CD4-positive, alpha-beta T cell treated with Interleukin-17A for 4 hours (primary cell): ENCODE data around the gene TSR1.

Source experiments
- DNase-seq: peaks from one replicate; pipeline ENCODE4 v3.0.0-alpha.2; 2020; ENCODE audit warnings: mixed read lengths

TSR1 gene

DNA sequence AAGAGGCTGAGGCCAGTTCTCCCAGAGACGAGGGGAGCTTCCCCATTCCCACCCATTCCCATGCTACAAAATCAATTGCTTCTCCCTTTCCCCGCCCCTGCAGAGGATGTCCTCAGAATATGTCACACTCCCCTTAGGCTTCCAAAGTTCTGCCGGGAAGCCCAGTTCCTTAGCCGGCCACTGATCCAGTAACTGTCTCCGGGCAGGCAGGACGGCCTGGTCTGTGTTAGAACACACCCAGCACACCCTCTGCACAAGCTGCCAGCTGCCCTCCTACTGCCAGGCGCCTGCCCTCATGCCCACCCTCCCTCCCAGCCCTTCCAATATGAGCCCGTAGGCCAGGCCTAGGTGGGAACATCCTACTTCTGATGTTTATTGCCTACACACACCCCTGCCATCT is 32.1 kb upstream of the TSR1 start:
- DNase-seq: no peak

- DNase-seq: no peak
Measured at GRCh38 chr17:2366747-2367494, 30.7 kb upstream of the TSR1 start.

DNA sequence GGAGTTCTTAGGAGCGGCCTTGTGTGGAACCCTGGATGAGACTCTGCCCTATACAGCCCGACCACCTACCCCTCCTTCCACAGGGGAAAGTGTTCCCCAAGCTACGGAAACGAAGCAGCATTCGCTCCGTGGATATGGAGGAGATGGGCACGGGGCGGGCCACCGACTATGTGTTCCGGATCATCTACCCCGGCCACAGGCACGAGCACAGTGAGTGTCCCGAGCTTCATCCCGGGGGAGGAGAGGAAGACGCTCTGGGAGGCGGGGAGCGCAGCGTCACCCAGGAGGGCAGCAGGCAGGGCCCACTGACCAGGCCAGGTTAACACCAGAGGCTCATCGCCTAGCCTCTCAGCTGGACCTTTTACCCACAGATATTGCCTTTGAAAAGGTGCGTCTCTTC is 28.9 kb upstream of the TSR1 start:
- DNase-seq: no peak

DNA sequence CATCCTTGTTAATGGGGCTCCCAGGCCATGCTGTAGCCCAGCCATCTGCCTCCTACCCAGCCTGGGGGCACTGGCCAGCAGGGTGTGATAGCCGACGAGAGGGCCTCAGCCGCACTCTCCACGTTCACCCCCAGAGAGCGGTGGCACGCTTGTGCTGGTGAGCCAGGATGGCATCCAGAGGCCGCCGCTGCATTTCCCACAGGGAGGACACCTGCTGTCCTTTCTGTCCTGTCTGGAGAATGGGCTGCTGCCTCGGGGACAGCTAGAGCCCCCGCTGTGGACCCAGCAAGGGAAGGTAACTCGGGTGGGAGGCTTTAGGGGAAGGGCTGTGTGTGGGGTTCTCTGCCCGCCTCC is 28.5 kb upstream of the TSR1 start:
- DNase-seq: no peak

DNA sequence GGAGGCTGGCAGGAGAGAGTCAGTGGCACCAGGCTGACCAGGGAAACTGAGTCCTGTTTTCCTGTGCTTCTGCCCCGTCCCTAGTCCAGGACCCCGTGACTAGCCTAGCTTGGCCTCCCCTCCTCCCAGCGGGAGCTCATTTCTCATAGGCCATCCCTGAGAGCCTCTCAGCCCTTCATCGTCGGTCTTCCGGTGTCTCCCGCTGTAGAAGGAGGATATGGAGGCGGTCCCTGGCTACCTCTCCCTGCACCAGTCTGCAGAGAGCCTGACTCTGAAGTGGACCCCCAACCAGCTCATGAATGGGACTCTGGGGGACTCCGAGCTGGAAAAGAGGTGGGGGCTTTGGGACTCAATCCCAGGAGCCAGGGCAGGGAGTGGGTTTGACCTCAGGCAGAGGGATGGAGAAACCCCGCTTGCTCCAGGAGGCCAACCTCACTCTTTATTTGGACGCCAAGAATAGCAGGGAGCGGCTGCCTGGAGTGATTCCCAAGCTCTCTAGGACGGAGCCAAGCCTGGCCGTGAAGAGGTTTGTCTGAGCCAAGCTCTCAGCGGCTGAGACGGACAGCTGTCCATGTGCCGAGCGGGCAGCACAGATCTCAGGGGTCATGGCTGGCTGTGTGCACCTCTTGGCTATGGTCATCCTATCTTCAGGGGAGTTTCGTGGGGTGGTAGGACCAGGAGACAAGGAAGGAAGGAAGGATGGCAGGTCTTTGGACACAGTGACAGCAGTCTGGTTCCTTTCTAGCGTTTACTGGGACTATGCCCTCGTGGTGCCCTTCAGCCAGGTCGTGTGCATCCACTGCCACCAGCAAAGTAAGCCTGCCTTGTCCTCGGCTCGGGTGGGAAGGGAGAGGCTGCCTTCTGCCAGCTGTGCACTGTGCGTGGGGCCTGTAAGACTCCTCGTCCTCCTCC is 27.9 kb upstream of the TSR1 start:
- DNase-seq: no peak

- no peak for DNase-seq
Measured at GRCh38 chr17:2363318-2363717, 27.1 kb upstream of the TSR1 start.

- no peak for DNase-seq
Measured at GRCh38 chr17:2362881-2363280, 26.6 kb upstream of the TSR1 start.

DNA sequence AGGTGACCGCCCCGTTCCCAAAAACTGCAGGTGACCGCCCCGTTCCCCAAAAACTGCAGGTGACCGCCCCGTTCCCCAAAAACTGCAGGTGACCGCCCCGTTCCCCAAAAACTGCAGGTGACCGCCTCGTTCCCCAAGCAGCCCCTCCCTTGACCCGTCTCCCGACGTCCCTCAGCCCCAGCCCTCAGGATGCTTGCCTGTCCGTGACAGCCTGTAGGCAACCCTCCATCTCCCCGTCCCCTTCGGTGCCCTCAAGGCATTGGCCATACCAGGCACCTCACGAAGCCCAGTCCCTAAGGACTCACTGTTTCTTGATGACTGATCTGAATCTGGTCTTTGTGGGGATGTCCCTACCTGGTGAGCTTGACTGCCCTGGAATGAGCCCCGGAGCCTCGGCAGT is 26.2 kb upstream of the TSR1 start:
- DNase-seq: no peak

DNA sequence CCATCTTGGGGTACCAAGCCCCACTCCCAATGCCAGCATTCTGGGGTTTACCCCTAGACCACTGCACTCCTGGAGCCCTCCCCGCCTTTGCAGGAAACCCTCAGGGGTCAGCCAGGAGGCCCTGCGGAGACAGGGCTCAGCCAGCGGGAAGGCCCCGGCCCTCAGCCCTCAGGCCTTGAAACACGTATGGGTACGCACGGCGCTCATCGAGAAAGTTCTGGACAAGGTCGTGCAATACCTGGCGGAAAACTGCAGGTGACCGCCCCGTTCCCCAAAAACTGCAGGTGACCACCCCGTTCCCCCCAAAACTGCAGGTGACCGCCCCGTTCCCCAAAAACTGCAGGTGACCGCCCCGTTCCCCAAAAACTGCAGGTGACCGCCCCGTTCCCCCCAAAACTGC is 25.8 kb upstream of the TSR1 start:
- no peak for DNase-seq

- no peak for DNase-seq
Measured at GRCh38 chr17:2361010-2361760, 24.9 kb upstream of the TSR1 start.

DNA sequence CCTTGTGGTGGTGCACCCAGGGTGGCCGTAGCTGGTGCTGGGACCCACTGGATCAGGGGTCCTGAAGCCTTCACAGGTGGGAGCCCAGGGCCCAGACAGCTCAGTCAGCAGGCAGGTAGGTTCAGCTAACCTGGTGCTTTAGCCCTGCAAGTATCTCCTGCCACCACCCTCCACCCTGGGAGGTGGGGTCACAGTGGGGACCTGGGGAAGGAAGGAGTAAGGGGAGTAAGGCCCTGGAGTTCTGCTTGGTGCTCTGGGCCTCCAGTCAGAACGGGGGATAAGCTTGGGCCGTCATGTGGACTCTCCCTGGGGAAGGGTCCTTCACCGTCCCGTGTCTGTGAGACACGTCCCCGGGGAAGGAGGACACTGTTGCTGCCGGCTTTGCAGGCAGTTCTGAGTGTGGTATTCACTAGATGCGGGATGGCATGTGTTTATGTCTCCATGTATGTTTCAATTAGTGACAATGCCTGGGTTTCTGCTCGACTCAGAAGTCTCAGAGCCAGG is 21.7 kb upstream of the TSR1 start:
- no peak for DNase-seq

GRCh38 chr17:2357237-2357636 is 21.0 kb upstream of the TSR1 start:
- no peak for DNase-seq

GRCh38 chr17:2354311-2354710 is 18.1 kb upstream of the TSR1 start:
- DNase-seq: no peak

- no peak for DNase-seq
Measured at GRCh38 chr17:2351269-2351668, 15.0 kb upstream of the TSR1 start.

DNA sequence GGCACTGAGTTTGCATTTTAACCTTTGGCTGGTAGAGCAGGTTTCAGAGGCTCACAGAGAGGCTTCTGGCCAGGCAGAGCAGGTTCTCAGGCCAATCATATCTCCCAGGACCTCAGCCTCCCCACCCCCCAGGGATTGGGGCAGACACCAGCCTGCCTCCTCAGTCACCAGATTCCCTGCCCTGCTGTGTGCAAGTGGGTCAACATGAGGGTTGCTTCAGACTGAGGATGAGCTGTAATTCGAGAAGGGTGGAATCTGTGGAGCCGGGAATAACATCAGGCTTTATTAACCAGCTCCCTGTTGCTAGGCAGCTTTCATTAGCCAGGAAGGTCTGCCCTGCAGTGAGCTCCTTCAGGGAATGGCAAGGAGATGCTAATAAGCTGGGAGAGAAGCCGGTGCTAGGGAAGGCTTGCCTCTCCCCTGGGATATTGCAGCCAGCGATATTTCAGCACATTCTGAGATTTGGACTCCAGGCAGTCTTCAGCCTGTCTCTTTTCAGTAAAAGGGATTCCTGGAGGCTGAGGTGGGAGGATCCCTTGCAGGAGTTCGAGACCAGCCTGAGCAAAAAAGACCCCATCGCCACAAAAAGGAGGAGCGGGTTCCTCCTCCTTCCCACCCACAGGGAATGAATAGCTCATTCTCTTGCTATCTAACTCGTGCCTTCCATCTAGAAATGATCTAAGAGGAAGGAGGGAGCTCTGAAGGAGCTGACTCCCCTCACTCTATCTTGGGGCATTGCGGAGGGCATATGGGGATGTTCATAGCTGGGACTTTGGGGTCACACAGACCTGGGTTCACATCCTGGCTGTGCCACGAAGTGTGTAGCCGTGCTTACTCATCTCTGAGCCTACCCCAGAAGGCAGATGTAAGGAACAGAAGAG is 11.8 kb upstream of the TSR1 start:
- no peak for DNase-seq

GRCh38 chr17:2346475-2346874 is 10.2 kb upstream of the TSR1 start:
- no peak for DNase-seq

GRCh38 chr17:2344528-2344927 is 8.3 kb upstream of the TSR1 start:
- DNase-seq: no peak

GRCh38 chr17:2343421-2343820 is 7.2 kb upstream of the TSR1 start:
- DNase-seq: peak; percentile 37

- peak; percentile 17 for DNase-seq
Measured at GRCh38 chr17:2338315-2338657, 2.0 kb upstream of the TSR1 start.

- DNase-seq: peak; percentile 60
Measured at GRCh38 chr17:2337544-2338314, 1.5 kb upstream of the TSR1 start.

DNA sequence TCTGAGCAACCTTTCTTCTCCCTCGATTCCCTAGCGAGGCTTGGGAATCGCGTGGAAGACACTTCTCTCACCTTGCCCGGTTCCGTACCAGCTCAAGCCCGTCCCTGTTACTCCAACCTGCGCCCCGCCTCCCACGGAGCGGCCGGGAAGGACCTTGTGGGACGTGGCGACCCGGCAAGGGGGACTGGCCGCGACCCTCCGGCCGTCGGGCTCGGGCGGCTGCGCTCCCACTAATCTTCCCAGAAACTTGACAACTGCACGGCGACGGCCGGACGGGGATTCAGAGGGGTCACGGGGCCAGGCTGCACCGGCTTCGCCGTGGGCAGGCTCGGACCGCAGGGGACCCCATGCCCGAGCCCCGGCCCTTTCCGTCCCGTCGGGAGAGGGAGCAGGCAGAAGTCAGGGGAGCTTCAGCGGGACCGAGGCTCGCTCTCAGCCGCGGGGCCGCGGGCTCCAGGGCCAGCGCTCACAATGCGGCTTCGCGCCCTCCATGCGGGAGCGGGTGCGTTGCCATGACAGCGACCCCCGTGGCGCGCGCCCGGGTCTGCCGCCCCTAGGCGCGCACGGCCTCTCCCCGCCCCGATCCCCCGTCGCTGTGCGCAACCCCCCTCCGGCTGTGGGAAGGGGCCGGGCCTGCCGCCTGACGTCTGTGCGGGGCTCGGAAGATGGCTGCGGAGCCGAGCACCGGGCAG is 741 bp upstream of the TSR1 start, which contains the start of gene SGSM2:
TSS of gene SGSM2 (plus strand) at position 650 of the 692 bp plus-strand sequence. CDS start 188 bp downstream, outside the sequence.
- DNase-seq: peak; percentile 78
